HEK293 (cell line): ENCODE data around the gene CLN3.

Source experiments
- GLIS1 ChIP-seq: fragments of 450-650 bp; formaldehyde crosslinking; IDR thresholded peaks from 2 replicates; pipeline ENCODE4 v1.5.1; 2016; ENCODE audit warnings: missing biosample characterization, missing genetic modification characterization
- KLF16 ChIP-seq: fragments of 450-650 bp; formaldehyde crosslinking; IDR thresholded peaks from 2 replicates; pipeline ENCODE4 v1.5.1; 2017; ENCODE audit warnings: missing biosample characterization, missing genetic modification characterization
- ZBTB1 ChIP-seq: fragments of 450-650 bp; formaldehyde crosslinking; IDR thresholded peaks from 2 replicates; pipeline ENCODE4 v1.5.1; 2016; ENCODE audit warnings: missing biosample characterization, missing genetic modification characterization
- ZNF24 ChIP-seq: fragments of 450-650 bp; formaldehyde crosslinking; IDR thresholded peaks from 2 replicates; pipeline ENCODE4 v1.5.1; 2016; ENCODE audit warnings: missing biosample characterization, missing genetic modification characterization
- ZNF561 ChIP-seq: fragments of 450-650 bp; IDR thresholded peaks from 2 replicates; pipeline ENCODE4 v1.5.1; 2018; ENCODE audit warnings: missing biosample characterization, missing genetic modification characterization, borderline replicate concordance
- ZNF792 ChIP-seq: fragments of 450-650 bp; formaldehyde crosslinking; IDR thresholded peaks from 2 replicates; pipeline ENCODE4 v1.5.1; 2016; ENCODE audit warnings: missing biosample characterization, missing genetic modification characterization
- TF ChIP-seq, protein P1 (sequence below): fragments of 450-650 bp; formaldehyde crosslinking; IDR thresholded peaks from 2 replicates; pipeline ENCODE4 v1.5.1; 2016; ENCODE audit warnings: missing biosample characterization, missing genetic modification characterization
- TF ChIP-seq, protein P2 (sequence below): fragments of 450-650 bp; formaldehyde crosslinking; IDR thresholded peaks from 2 replicates; pipeline ENCODE4 v1.5.1; 2016; ENCODE audit warnings: missing biosample characterization, missing genetic modification characterization
- TF ChIP-seq, protein P3 (sequence below): sonication (generic); formaldehyde crosslinking; IDR thresholded peaks from 2 replicates; pipeline ENCODE4 v1.8.1; 2022; ENCODE audit warnings: mild to moderate bottlenecking, moderate library complexity, missing genetic modification reagents

DNA sequence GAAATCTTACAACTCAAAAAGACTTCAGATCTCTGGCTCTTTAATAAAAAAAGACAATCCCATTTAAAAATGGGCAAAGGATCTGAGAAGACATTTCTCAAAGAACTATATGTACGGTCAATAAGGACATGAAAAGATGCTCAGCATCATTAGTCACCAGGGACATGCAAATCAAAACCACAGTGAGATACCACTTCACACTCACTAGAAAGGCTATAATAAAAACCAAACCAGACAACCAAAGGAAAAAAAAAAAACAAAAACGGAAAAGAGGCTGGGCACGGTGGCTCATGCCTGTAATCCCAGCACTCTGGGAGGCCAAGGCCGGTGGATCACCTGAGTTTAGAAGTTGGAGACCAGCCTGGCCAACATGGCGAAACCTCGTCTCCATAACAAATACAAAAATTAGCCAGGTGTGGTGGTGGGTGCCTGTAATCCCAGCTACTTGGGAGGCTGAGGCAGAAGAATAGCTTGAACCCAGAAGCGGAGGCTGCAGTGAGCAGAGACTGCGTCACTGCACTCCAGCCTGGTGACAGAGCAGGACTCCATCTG, 18.1 kb downstream of the CLN3 start:
- TF ChIP-seq, protein P1, sequence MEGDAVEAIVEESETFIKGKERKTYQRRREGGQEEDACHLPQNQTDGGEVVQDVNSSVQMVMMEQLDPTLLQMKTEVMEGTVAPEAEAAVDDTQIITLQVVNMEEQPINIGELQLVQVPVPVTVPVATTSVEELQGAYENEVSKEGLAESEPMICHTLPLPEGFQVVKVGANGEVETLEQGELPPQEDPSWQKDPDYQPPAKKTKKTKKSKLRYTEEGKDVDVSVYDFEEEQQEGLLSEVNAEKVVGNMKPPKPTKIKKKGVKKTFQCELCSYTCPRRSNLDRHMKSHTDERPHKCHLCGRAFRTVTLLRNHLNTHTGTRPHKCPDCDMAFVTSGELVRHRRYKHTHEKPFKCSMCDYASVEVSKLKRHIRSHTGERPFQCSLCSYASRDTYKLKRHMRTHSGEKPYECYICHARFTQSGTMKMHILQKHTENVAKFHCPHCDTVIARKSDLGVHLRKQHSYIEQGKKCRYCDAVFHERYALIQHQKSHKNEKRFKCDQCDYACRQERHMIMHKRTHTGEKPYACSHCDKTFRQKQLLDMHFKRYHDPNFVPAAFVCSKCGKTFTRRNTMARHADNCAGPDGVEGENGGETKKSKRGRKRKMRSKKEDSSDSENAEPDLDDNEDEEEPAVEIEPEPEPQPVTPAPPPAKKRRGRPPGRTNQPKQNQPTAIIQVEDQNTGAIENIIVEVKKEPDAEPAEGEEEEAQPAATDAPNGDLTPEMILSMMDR (tag by site-specific recombination): no peak
- no peak for TF ChIP-seq GLIS1 (tag by site-specific recombination)
- TF ChIP-seq ZNF561 (tag by site-specific recombination): no peak
- TF ChIP-seq ZNF792 (tag by site-specific recombination): no peak
- TF ChIP-seq, protein P2, sequence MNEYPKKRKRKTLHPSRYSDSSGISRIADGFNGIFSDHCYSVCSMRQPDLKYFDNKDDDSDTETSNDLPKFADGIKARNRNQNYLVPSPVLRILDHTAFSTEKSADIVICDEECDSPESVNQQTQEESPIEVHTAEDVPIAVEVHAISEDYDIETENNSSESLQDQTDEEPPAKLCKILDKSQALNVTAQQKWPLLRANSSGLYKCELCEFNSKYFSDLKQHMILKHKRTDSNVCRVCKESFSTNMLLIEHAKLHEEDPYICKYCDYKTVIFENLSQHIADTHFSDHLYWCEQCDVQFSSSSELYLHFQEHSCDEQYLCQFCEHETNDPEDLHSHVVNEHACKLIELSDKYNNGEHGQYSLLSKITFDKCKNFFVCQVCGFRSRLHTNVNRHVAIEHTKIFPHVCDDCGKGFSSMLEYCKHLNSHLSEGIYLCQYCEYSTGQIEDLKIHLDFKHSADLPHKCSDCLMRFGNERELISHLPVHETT (tag by site-specific recombination): no peak
- no peak for TF ChIP-seq ZNF24 (tag by site-specific recombination)
- TF ChIP-seq, protein P3, sequence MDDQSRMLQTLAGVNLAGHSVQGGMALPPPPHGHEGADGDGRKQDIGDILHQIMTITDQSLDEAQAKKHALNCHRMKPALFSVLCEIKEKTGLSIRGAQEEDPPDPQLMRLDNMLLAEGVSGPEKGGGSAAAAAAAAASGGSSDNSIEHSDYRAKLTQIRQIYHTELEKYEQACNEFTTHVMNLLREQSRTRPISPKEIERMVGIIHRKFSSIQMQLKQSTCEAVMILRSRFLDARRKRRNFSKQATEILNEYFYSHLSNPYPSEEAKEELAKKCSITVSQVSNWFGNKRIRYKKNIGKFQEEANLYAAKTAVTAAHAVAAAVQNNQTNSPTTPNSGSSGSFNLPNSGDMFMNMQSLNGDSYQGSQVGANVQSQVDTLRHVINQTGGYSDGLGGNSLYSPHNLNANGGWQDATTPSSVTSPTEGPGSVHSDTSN (CRISPR knock-in tag): no peak
- TF ChIP-seq KLF16: no peak
- no peak for TF ChIP-seq ZBTB1 (tag by site-specific recombination)
